OCI-LY1 (cell line): ENCODE results near the gene NEGR1.

Source experiments
- H2AFZ ChIP-seq: fragments of 200-600 bp; sonication (generic), shearing (Covaris generic); 2 replicates; pipeline ENCODE4 v1.6.0; 2014; ENCODE audit warnings: antibody characterized with exemption, mild to moderate bottlenecking, low read length
- H3F3A ChIP-seq: fragments of 200-600 bp; sonication (generic), shearing (Covaris generic); 2 replicates; pipeline ENCODE4 v1.6.0; 2014; ENCODE audit warnings: mild to moderate bottlenecking, antibody characterized with exemption, low read length, moderate library complexity; ENCODE audit not compliant: insufficient read depth
- H3K27ac ChIP-seq: fragments of 200-600 bp; sonication (generic); 2 replicates; pipeline ENCODE4 v1.5.1; 2014; ENCODE audit warnings: low read length, mixed run types, mild to moderate bottlenecking, low read depth; ENCODE audit not compliant: poor library complexity, severe bottlenecking
- H3K27me3 ChIP-seq: fragments of 200-600 bp; sonication (generic); 2 replicates; pipeline ENCODE4 v1.6.0; 2014; ENCODE audit warnings: antibody characterized with exemption, mild to moderate bottlenecking, low read length, moderate library complexity; ENCODE audit not compliant: insufficient read depth
- H3K36me3 ChIP-seq: fragments of 200-600 bp; sonication (generic); 2 replicates; pipeline ENCODE4 v1.6.1; 2014; ENCODE audit warnings: mild to moderate bottlenecking, antibody characterized with exemption, low read length, moderate library complexity, mixed read lengths; ENCODE audit not compliant: insufficient read depth
- H3K4me1 ChIP-seq: fragments of 200-600 bp; sonication (generic); 2 replicates; pipeline ENCODE4 v1.5.1; 2014; ENCODE audit warnings: mild to moderate bottlenecking, low read length, moderate library complexity; ENCODE audit not compliant: insufficient read depth, severe bottlenecking
- H3K4me2 ChIP-seq: fragments of 200-600 bp; sonication (generic), shearing (Covaris generic); 2 replicates; pipeline ENCODE4 v1.6.1; 2014; ENCODE audit warnings: low read length
- H3K4me3 ChIP-seq: fragments of 200-600 bp; sonication (generic); 2 replicates; pipeline ENCODE4 v1.5.1; 2014; ENCODE audit warnings: low read length, low read depth, mild to moderate bottlenecking, mixed read lengths; ENCODE audit not compliant: poor library complexity, severe bottlenecking
- H3K79me2 ChIP-seq: fragments of 200-600 bp; shearing (Covaris generic); 2 replicates; pipeline ENCODE4 v1.6.1; 2016; ENCODE audit warnings: mixed run types, low read length, mixed read lengths; ENCODE audit not compliant: insufficient read depth
- H3K9ac ChIP-seq: fragments of 200-600 bp; sonication (generic), shearing (Covaris generic); 2 replicates; pipeline ENCODE4 v1.6.1; 2014; ENCODE audit warnings: mild to moderate bottlenecking, low read length, mixed read lengths
- H3K9me2 ChIP-seq: fragments of 200-600 bp; sonication (generic), shearing (Covaris generic); 2 replicates; pipeline ENCODE4 v1.6.1; 2014; ENCODE audit warnings: low read depth, mild to moderate bottlenecking, low read length, mixed read lengths
- H3K9me3 ChIP-seq: fragments of 200-600 bp; shearing (Covaris generic); 2 replicates; pipeline ENCODE4 v1.6.1; 2014; ENCODE audit warnings: low read length, mixed read lengths
- H4K20me1 ChIP-seq: fragments of 200-600 bp; sonication (generic), shearing (Covaris generic); 2 replicates; pipeline ENCODE4 v1.6.0; 2016; ENCODE audit warnings: mild to moderate bottlenecking, low read length; ENCODE audit not compliant: insufficient read depth
- EZH2 ChIP-seq: fragments of 200-600 bp; sonication (generic), shearing (Covaris generic); IDR thresholded peaks from 2 replicates; pipeline ENCODE4 v1.8.0; 2017; ENCODE audit warnings: borderline replicate concordance, mixed run types, mild to moderate bottlenecking, antibody characterized with exemption, low read length, moderate library complexity, mixed read lengths
- TF ChIP-seq, protein P1 (sequence below): fragments of 200-600 bp; sonication (generic), shearing (Covaris generic); IDR thresholded peaks from 2 replicates; pipeline ENCODE4 v1.5.1; 2017; ENCODE audit warnings: mild to moderate bottlenecking, antibody characterized with exemption, low read length, moderate library complexity, mixed read lengths

Gene NEGR1

DNA sequence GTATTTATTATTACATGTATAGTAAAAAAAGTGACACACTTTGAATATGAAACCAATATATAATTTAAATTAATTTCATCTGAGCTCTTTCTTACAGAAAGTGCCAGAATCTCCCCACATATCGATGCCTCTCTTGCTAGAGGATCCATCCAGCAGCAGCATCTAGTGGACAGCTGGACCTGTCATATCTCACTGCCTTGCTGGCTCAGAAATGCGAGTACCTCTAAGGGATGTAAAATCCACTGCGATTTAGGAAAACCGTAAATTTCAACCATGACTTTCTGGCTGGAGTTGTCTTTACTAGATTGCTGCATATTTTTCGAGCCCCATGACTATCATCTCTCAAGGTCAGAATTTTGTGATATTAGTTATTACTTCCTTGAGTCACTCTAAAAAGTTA, 333.8 kb downstream of the NEGR1 start:
- TF ChIP-seq, protein P1, sequence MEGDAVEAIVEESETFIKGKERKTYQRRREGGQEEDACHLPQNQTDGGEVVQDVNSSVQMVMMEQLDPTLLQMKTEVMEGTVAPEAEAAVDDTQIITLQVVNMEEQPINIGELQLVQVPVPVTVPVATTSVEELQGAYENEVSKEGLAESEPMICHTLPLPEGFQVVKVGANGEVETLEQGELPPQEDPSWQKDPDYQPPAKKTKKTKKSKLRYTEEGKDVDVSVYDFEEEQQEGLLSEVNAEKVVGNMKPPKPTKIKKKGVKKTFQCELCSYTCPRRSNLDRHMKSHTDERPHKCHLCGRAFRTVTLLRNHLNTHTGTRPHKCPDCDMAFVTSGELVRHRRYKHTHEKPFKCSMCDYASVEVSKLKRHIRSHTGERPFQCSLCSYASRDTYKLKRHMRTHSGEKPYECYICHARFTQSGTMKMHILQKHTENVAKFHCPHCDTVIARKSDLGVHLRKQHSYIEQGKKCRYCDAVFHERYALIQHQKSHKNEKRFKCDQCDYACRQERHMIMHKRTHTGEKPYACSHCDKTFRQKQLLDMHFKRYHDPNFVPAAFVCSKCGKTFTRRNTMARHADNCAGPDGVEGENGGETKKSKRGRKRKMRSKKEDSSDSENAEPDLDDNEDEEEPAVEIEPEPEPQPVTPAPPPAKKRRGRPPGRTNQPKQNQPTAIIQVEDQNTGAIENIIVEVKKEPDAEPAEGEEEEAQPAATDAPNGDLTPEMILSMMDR, result no peak
- no peak for TF ChIP-seq EZH2
- H3K27me3 ChIP-seq, result no peaks in the 10 kb centered on the region
- H2AFZ ChIP-seq, result no peak overlapping the region
- no peaks in the 10 kb centered on the region for H3F3A ChIP-seq
- no peaks in the 10 kb centered on the region for H3K4me1 ChIP-seq
- H3K4me2 ChIP-seq, result no peak overlapping the region
- no peak overlapping the region for H3K27ac ChIP-seq
- no peaks in the 10 kb centered on the region for H3K9me2 ChIP-seq
- no peaks in the 10 kb centered on the region for H4K20me1 ChIP-seq
- H3K9ac ChIP-seq, result no peak overlapping the region
- no peak overlapping the region for H3K4me3 ChIP-seq
- H3K36me3 ChIP-seq, result no peaks in the 10 kb centered on the region
- H3K79me2 ChIP-seq, result no peaks in the 10 kb centered on the region
- H3K9me3 ChIP-seq, result no peaks in the 10 kb centered on the region

DNA sequence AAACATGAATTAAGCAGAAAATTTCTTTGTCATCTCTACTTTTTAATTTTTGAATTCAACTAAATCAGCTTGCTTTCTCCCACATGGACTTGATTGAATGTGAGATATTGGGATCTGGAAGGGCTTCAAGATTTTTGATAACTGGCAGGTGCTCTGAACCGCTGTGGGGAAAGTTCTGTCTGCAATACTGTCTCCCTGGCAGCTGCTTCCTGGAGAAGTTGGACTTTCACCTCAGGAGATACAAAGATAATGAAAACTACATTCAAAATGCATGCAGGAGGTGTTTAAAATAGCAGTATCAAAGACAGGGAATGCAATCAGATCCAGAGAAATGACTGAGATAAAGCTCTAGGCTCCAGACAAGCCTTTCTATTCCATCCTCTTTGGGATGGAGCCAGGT, 338.3 kb downstream of the NEGR1 start:
- H3K9ac ChIP-seq, result no peak overlapping the region
- no peak overlapping the region for H3K4me2 ChIP-seq
- no peaks in the 10 kb centered on the region for H3K4me1 ChIP-seq
- H3K9me2 ChIP-seq, result no peaks in the 10 kb centered on the region
- H3K4me3 ChIP-seq, result no peak overlapping the region
- H3K27me3 ChIP-seq, result no peaks in the 10 kb centered on the region
- H3K9me3 ChIP-seq, result no peaks in the 10 kb centered on the region
- no peaks in the 10 kb centered on the region for H3F3A ChIP-seq
- no peaks in the 10 kb centered on the region for H3K36me3 ChIP-seq
- H2AFZ ChIP-seq, result no peak overlapping the region
- no peaks in the 10 kb centered on the region for H3K79me2 ChIP-seq
- H3K27ac ChIP-seq, result no peak overlapping the region
- H4K20me1 ChIP-seq, result no peaks in the 10 kb centered on the region
- TF ChIP-seq, protein P1, result no peak
- TF ChIP-seq EZH2, result no peak

DNA sequence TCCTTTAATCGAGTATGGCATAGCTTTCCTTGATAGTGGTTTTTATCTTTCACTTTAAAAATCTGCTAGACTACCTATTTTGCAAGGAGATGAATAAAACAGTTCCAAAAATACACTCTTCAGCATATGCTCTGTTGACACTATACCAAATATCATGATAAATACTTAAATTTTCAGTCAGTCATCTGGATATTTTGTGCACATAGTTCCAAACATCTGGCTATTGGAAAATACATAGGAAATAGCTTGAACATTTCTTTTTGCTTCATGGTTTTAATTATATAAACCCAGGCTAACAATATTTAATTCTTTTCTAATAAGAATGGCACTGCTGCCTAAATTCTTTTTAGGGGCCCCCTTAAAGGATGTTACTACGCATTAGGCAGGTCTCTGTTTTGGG, 342.1 kb downstream of the NEGR1 start:
- Histone ChIP-seq H3K9me3 (no peaks in the 10 kb centered on the region), H3K27me3 (no peaks in the 10 kb centered on the region), H3F3A (no peaks in the 10 kb centered on the region), H3K9ac (no peak overlapping the region), H4K20me1 (no peaks in the 10 kb centered on the region), H3K4me2 (no peak overlapping the region), H3K9me2 (no peaks in the 10 kb centered on the region), H3K27ac (no peak overlapping the region), H3K79me2 (no peaks in the 10 kb centered on the region), H2AFZ (no peak overlapping the region), H3K4me1 (no peaks in the 10 kb centered on the region), H3K36me3 (no peaks in the 10 kb centered on the region), H3K4me3 (no peak overlapping the region)
- TF ChIP-seq EZH2, result no peak
- TF ChIP-seq, protein P1, result no peak
